OCI-LY3 (cell line): Measurements from ENCODE around the gene LLGL1.

Source experiments
- CTCF ChIP-seq: fragments of 200-600, 300-600 bp; sonication (generic); IDR thresholded peaks from 2 replicates; pipeline ENCODE4 v1.5.1; 2014; ENCODE audit warnings: antibody characterized with exemption, low read length, low read depth
- EZH2phosphoT487 ChIP-seq: fragments of 200-600 bp; shearing (Covaris generic); IDR thresholded peaks from 2 replicates; pipeline ENCODE4 v1.6.1; 2018; ENCODE audit warnings: antibody characterized with exemption, mixed run types, low read depth

GRCh38 chr17:18278867-18279266, 53.4 kb downstream of the LLGL1 start:
- TF ChIP-seq CTCF (no peak), EZH2phosphoT487 (no peak)
